GM19193 (cell line): Measurements from ENCODE around the gene NUP133.

Source experiments
- POLR2A ChIP-seq: IDR thresholded peaks from 4 replicates; pipeline ENCODE4 v1.6.1; 2011; ENCODE audit not compliant: insufficient read depth, insufficient read length; ENCODE audit errors: extremely low read depth

Gene NUP133

GRCh38 chr1:229434005-229434640 is 74.0 kb downstream of the NUP133 start, which contains the start of gene ACTA1:
Gene ACTA1, minus strand, starts transcription at chr1:229434094. Its CDS starts 979 bp downstream, at chr1:229433115.
- TF ChIP-seq POLR2A, result no peak

- no peak for TF ChIP-seq POLR2A
Measured at GRCh38 chr1:229433364-229434004, 74.7 kb downstream of the NUP133 start.

- no peak for TF ChIP-seq POLR2A
Measured at GRCh38 chr1:229432905-229433304, 75.2 kb downstream of the NUP133 start.

GRCh38 chr1:229432116-229432461 is 76.1 kb downstream of the NUP133 start:
- no peak for TF ChIP-seq POLR2A

- no peak for TF ChIP-seq POLR2A
Measured at GRCh38 chr1:229431284-229432115, 76.6 kb downstream of the NUP133 start.

- TF ChIP-seq POLR2A, result no peak
Measured at GRCh38 chr1:229430761-229431283, 77.3 kb downstream of the NUP133 start.

GRCh38 chr1:229428256-229428655 is 79.9 kb downstream of the NUP133 start:
- no peak for TF ChIP-seq POLR2A

- no peak for TF ChIP-seq POLR2A
Measured at GRCh38 chr1:229427572-229427971, 80.6 kb downstream of the NUP133 start.

- TF ChIP-seq POLR2A, result no peak
Measured at GRCh38 chr1:229425564-229426159, 82.5 kb downstream of the NUP133 start.

- no peak for TF ChIP-seq POLR2A
Measured at GRCh38 chr1:229420765-229421164, 87.4 kb downstream of the NUP133 start.

GRCh38 chr1:229420224-229420623 is 87.9 kb downstream of the NUP133 start:
- TF ChIP-seq POLR2A, result no peak

GRCh38 chr1:229412056-229412455 is 96.1 kb downstream of the NUP133 start:
- TF ChIP-seq POLR2A, result no peak

GRCh38 chr1:229411434-229412055 is 96.6 kb downstream of the NUP133 start:
- TF ChIP-seq POLR2A, result no peak

- no peak for TF ChIP-seq POLR2A
Measured at GRCh38 chr1:229410692-229411433, 97.3 kb downstream of the NUP133 start.
